GM12892 (cell line): ENCODE results near the gene IL3.

Experiments used
- POLR2AphosphoS5 ChIP-seq: IDR thresholded peaks from 2 replicates; pipeline ENCODE4 v1.6.1; 2011; ENCODE audit warnings: low read depth, low read length, control low read depth
- TAF1 ChIP-seq: IDR thresholded peaks from 2 replicates; pipeline ENCODE4 v1.6.1; 2011; ENCODE audit warnings: low read depth, mild to moderate bottlenecking, control low read depth, low read length, borderline replicate concordance

GRCh38 chr5:132072070-132072469 is 11.6 kb downstream of the IL3 start:
- no peak for TF ChIP-seq TAF1
- TF ChIP-seq POLR2AphosphoS5: no peak
